Thyroid gland (tissue), 4 donors: ENCODE measurements around the gene PKD1L1. TPM values are rescaled to one million over a fixed set of nuclear protein-coding genes. Genes with fewer than 3 reads are reported as not detected.

Experiments used
- DNase-seq, 2 donors: peaks; one replicate each; pipeline ENCODE4 v3.0.0-alpha.2; 2019
- H3K27ac ChIP-seq, 3 donors: fragments of 200-600 bp; sonication (generic); 1 replicate in 2 of 3; 2 replicates in 1 of 3; pipeline ENCODE4 v1.5.1; 2016 to 2019; ENCODE audit warnings: mild to moderate bottlenecking in 1 of 3, moderate library complexity in 1 of 3
- H3K27me3 ChIP-seq: fragments of 200-600 bp; sonication (generic); one replicate; pipeline ENCODE4 v1.5.1; 2019
- H3K36me3 ChIP-seq, 2 donors: fragments of 200-600 bp; sonication (generic); one replicate each; pipeline ENCODE4 v1.5.1; 2016 to 2019
- H3K4me1 ChIP-seq, 2 donors: fragments of 200-600 bp; sonication (generic); one replicate each; pipeline ENCODE4 v1.5.1; 2017 to 2019
- H3K4me3 ChIP-seq, 3 donors: fragments of 200-600 bp; sonication (generic); replicated peaks in 1 of 3; 1 replicate in 2 of 3; 2 replicates in 1 of 3; pipeline ENCODE4 v1.5.1; 2016; ENCODE audit warnings: mild to moderate bottlenecking in 1 of 3
- H3K9me3 ChIP-seq: fragments of 200-600 bp; sonication (generic); one replicate; pipeline ENCODE4 v1.5.1; 2017
- CTCF ChIP-seq, 6 experiments: fragments of 200-600 bp in 3 of 6; fragments of 450-650 bp in 3 of 6; sonication (generic) in 3 of 6; IDR thresholded peaks; one replicate each; pipeline ENCODE4 v1.5.1; 2016 to 2019; ENCODE audit warnings: antibody characterized with exemption in 6 of 6, mild to moderate bottlenecking in 2 of 6, inconsistent platforms in 1 of 6, moderate library complexity in 1 of 6
- POLR2A ChIP-seq, 2 donors: fragments of 450-650 bp; IDR thresholded peaks; one replicate each; pipeline ENCODE4 v1.6.1; 2017; ENCODE audit warnings: antibody characterized with exemption in 2 of 2, mild to moderate bottlenecking in 2 of 2, moderate library complexity in 1 of 2
- WGBS, 2 donors: methylation state at CpG; one replicate each; pipeline ENCODE4 v1.1.5; 2017; 5-methylcytosine and 5-hydroxymethylcytosine counted together
- intact Hi-C: fragments of 100-400 bp; cut with DNase I; formaldehyde crosslinking; loops from one replicate; pipeline ENCODE4 v1.15.1; 2023
- total RNA-seq, 4 donors: library from RNA; depleted of rRNA; stranded (reverse); fragments of >200 nt; gene quantifications; one replicate each; pipeline ENCODE4 v1.2.3, GENCODE V29; 2016

The PKD1L1 gene
- total RNA-seq, 4 donors from 2014 or later = under 0.01 to 0.17 (median 0.14) TPM

GRCh38 chr7:47792521-47793121, 155.6 kb downstream of the PKD1L1 start:
- 67 to 68% methylated on average over 3 of the region's 3 CpGs for WGBS, 2 donors
- H3K27me3 ChIP-seq = no peaks in the 10 kb centered on the region
- H3K36me3 ChIP-seq = no peaks in the 10 kb centered on the region
- no peak for DNase-seq
- H3K9me3 ChIP-seq = no peaks in the 10 kb centered on the region
- H3K27ac ChIP-seq = no peak overlapping the region
- TF ChIP-seq CTCF (IDR thresholded peaks at IDR 0.05) (peak in 1 of 6 experiments; percentile 11), POLR2A (IDR thresholded peaks at IDR 0.05) (no peak)
- no peaks in the 10 kb centered on the region for H3K4me1 ChIP-seq
- H3K4me3 ChIP-seq = no peak overlapping the region
- intact Hi-C loops = no loop called here

GRCh38 chr7:47791682-47792081, 156.6 kb downstream of the PKD1L1 start:
- H3K27ac ChIP-seq = no peak overlapping the region
- no peaks in the 10 kb centered on the region for H3K9me3 ChIP-seq
- H3K4me3 ChIP-seq = no peak overlapping the region
- no peaks in the 10 kb centered on the region for H3K27me3 ChIP-seq
- no peaks in the 10 kb centered on the region for H3K4me1 ChIP-seq
- TF ChIP-seq POLR2A (IDR thresholded peaks at IDR 0.05) (no peak), CTCF (IDR thresholded peaks at IDR 0.05) (no peak)
- H3K36me3 ChIP-seq = no peaks in the 10 kb centered on the region
- no peak for DNase-seq
- intact Hi-C loops = no loop called here
- 67 to 70% methylated on average over 4 of the region's 4 CpGs for whole genome bisulfite sequencing, 2 donors

- H3K4me3 ChIP-seq = no peak overlapping the region
- no peak overlapping the region for H3K27ac ChIP-seq
- 97 to 98% methylated on average over 4 of the region's 4 CpGs for WGBS, 2 donors
- peaks cover 0 to 7% of the 10 kb centered on the region in 2 donors for H3K4me1 ChIP-seq
- no peaks in the 10 kb centered on the region for H3K27me3 ChIP-seq
- intact Hi-C loops = no loop called here
- H3K36me3 ChIP-seq = no peaks in the 10 kb centered on the region
- TF ChIP-seq POLR2A (IDR thresholded peaks at IDR 0.05) = no peak
- no peaks in the 10 kb centered on the region for H3K9me3 ChIP-seq
- no peak for DNase-seq
Measured at GRCh38 chr7:47788083-47788482, 160.2 kb downstream of the PKD1L1 start.

- Histone ChIP-seq H3K9me3 (no peaks in the 10 kb centered on the region), H3K27ac (peak overlapping the region in 1 of 3 donors; percentile 44), H3K27me3 (no peaks in the 10 kb centered on the region), H3K4me1 (peaks cover 0 to 7% of the 10 kb centered on the region in 2 donors), H3K4me3 (no peak overlapping the region), H3K36me3 (no peaks in the 10 kb centered on the region)
- WGBS, 2 donors = 83 to 84% methylated on average over 9 of the region's 9 CpGs
- TF ChIP-seq POLR2A (IDR thresholded peaks at IDR 0.05) = no peak
- TF ChIP-seq CTCF (IDR thresholded peaks at IDR 0.05) = no peak
- no peak for DNase-seq
- intact Hi-C loops = no loop called here
Measured at GRCh38 chr7:47787249-47788069, 160.8 kb downstream of the PKD1L1 start.

- H3K27me3 ChIP-seq = no peaks in the 10 kb centered on the region
- peak overlapping the region in 1 of 3 donors; percentile 44 for H3K27ac ChIP-seq
- intact Hi-C loops = no loop called here
- no peak overlapping the region for H3K4me3 ChIP-seq
- H3K9me3 ChIP-seq = no peaks in the 10 kb centered on the region
- H3K4me1 ChIP-seq = peaks cover 0 to 7% of the 10 kb centered on the region in 2 donors
- 42 to 59% methylated on average over 11 of the region's 11 CpGs for WGBS, 2 donors
- DNase-seq = peak; percentile 15 to 27
- H3K36me3 ChIP-seq = no peaks in the 10 kb centered on the region
- TF ChIP-seq POLR2A (IDR thresholded peaks at IDR 0.05) (no peak), CTCF (IDR thresholded peaks at IDR 0.05) (no peak)
Measured at GRCh38 chr7:47786557-47787248, 161.6 kb downstream of the PKD1L1 start.
